Heart left ventricle (tissue), 16 donors: ENCODE data around the gene GPR85. TPM values are rescaled to one million over a fixed set of nuclear protein-coding genes. Genes with fewer than 3 reads are reported as not detected.

Source experiments
- ATAC-seq, 4 donors: fragments of 200-7000 bp; cut with Tn5 transposase; one replicate each; pipeline ENCODE4 v1.9.1; 2020 to 2022; ENCODE audit warnings: moderate library complexity in 4 of 4, mild to moderate bottlenecking in 3 of 4, moderate number of reproducible peaks in 1 of 4
- DNase-seq, 5 donors: peaks; one replicate each; pipeline ENCODE4 v3.0.0-alpha.2; 2020
- H3K27ac ChIP-seq, 12 donors: fragments of 200-600 bp; sonication (generic) in 4 of 12; one replicate each; pipeline versions ENCODE4 v1.5.0 to v1.8.0; 2016 to 2022; ENCODE audit warnings: mild to moderate bottlenecking in 2 of 12
- H3K27me3 ChIP-seq, 9 donors: fragments of 200-600 bp; sonication (generic) in 2 of 9; one replicate each; pipeline versions ENCODE4 v1.5.1 to v1.8.0; 2016 to 2022; ENCODE audit warnings: mild to moderate bottlenecking in 3 of 9
- H3K36me3 ChIP-seq, 9 donors: fragments of 200-600 bp; sonication (generic) in 2 of 9; one replicate each; pipeline versions ENCODE4 v1.5.0 to v1.8.0; 2018 to 2022; ENCODE audit warnings: mild to moderate bottlenecking in 2 of 9
- H3K4me1 ChIP-seq, 12 donors: fragments of 200-600 bp; sonication (generic) in 4 of 12; one replicate each; pipeline versions ENCODE4 v1.5.0 to v1.8.0; 2016 to 2022; ENCODE audit warnings: mild to moderate bottlenecking in 3 of 12
- H3K4me3 ChIP-seq, 12 donors: fragments of 200-600 bp; sonication (generic) in 4 of 12; one replicate each; pipeline versions ENCODE4 v1.5.0 to v1.8.0; 2017 to 2022; ENCODE audit warnings: mild to moderate bottlenecking in 9 of 12, moderate library complexity in 4 of 12
- H3K9me3 ChIP-seq, 12 donors: fragments of 200-600 bp; sonication (generic) in 4 of 12; one replicate each; pipeline versions ENCODE4 v1.5.0 to v1.8.0; 2016 to 2022; ENCODE audit warnings: mild to moderate bottlenecking in 1 of 12
- CTCF ChIP-seq, 12 donors: fragments of 200-600 bp; sonication (generic) in 4 of 12; IDR thresholded peaks; one replicate each; pipeline versions ENCODE4 v1.5.0 to v1.8.0; 2018 to 2022; ENCODE audit warnings: antibody characterized with exemption in 12 of 12, mild to moderate bottlenecking in 5 of 12
- POLR2A ChIP-seq, 2 donors: fragments of 450-650 bp; IDR thresholded peaks; one replicate each; pipeline ENCODE4 v1.6.1; 2017; ENCODE audit warnings: antibody characterized with exemption in 2 of 2, mild to moderate bottlenecking in 2 of 2, moderate library complexity in 2 of 2
- WGBS, 4 donors: extraction: QIAGEN DNeasy Blood & Tissue Kit in 2 of 4; methylation state at CpG; one replicate each; pipeline versions ENCODE4 v1.1.5 to v1.1.7; 2013 to 2018; 5-methylcytosine and 5-hydroxymethylcytosine counted together
- intact Hi-C, 10 donors: fragments of 100-400 bp; cut with DNase I; formaldehyde crosslinking; loops; one replicate each; pipeline versions ENCODE4 v1.11.1 to v1.14.2; 2022
- polyA plus RNA-seq, 2 donors: library from polyadenylated mRNA; stranded (reverse); fragments of 200-250 nt; gene quantifications; one replicate each; pipeline ENCODE4 v1.2.3, GENCODE V29; 2013
- total RNA-seq, 9 donors: library from RNA; depleted of rRNA in 2 of 9; stranded (reverse); fragments of >200 nt in 2 of 9; fragmentation: NEBNext Ultra II Directional in 3 of 9; extraction: Animal tissue kit (Norgen Biotek cat#: 25700) in 3 of 9; gene quantifications; one replicate each; pipeline versions ENCODE4 v1.1.0 to v1.2.4, GENCODE V29; 2016 to 2023
- donor health status: ischemic (EF 13 %, LVEDD 7.1; RV severe dilation, severe dysfunction).
- donor health status: healthy with polysubstance abuse.
- donor health status: DM: no; HTN: yes; CAD: no.
- donor health status: DM: no; HTN: no; CAD: no.
- donor health status: ischemic (EF 25% LVEDD 6.9; RV normal size, moderate dysfunction).
- donor health status: ischemic (EF 25% LVEDD 5.7; RV mildly dilated, moderate dysfunction).
- donor health status: healthy.
- donor health status: DM: yes; HTN: yes; CAD: no.
- donor health status: ischemic (EF 35%, LVEDD 5.7; RV mildly dilated, moderate dysfunction).
- donor health status: nonischemic (EF 11% LVEDD 7.7; RV severe dilation, severe dysfunction).
- donor health status: DM: yes; HTN: yes; CAD: no.
- donor health status: PGD.
- donor health status: ischemic (EF 29% LVEDD 5.4; RV normal size, mild dysfunction).
- donor health status: nonischemic (EF 23%, LVEDD 6.1; RV moderate dilation, normal function).

Gene GPR85
- total and polyA plus RNA-seq, 11 donors, result 0.16 to 4.5 (median 1.1) TPM; not detected in 1

- 54 to 68% (median 62%) methylated on average over 2 of the region's 2 CpGs for WGBS, 4 donors
- intact Hi-C loops, result no loop called here
- H3K27me3 ChIP-seq, result no peaks in the 10 kb centered on the region
- TF ChIP-seq CTCF (IDR thresholded peaks at IDR 0.05) (no peak), POLR2A (IDR thresholded peaks at IDR 0.05) (no peak)
- no peak for ATAC-seq
- no peaks in the 10 kb centered on the region for H3K36me3 ChIP-seq
- no peaks in the 10 kb centered on the region for H3K9me3 ChIP-seq
- no peaks in the 10 kb centered on the region for H3K4me1 ChIP-seq
- H3K4me3 ChIP-seq, result no peak overlapping the region
- no peak for DNase-seq
- no peak overlapping the region for H3K27ac ChIP-seq
These were observed 39.1 kb upstream of the GPR85 start for GRCh38 chr7:113125728-113126127.

GRCh38 chr7:113122744-113123143 lies 36.1 kb upstream of the GPR85 start:
- Histone ChIP-seq H3K27ac (no peak overlapping the region), H3K4me1 (peaks cover 0 to 6% (median 3%) of the 10 kb centered on the region in 12 donors), H3K9me3 (no peaks in the 10 kb centered on the region), H3K36me3 (no peaks in the 10 kb centered on the region), H3K27me3 (no peaks in the 10 kb centered on the region), H3K4me3 (no peak overlapping the region)
- no peak for ATAC-seq
- TF ChIP-seq CTCF (IDR thresholded peaks at IDR 0.05) (no peak), POLR2A (IDR thresholded peaks at IDR 0.05) (no peak)
- DNase-seq, result no peak
- intact Hi-C loops, result no loop called here

- 53 to 72% (median 69%) methylated on average over 1 of the region's 1 CpG for WGBS, 4 donors
- H3K9me3 ChIP-seq, result no peaks in the 10 kb centered on the region
- no peak overlapping the region for H3K27ac ChIP-seq
- no peak for ATAC-seq
- H3K4me1 ChIP-seq, result peaks cover 0 to 21% (median 7%) of the 10 kb centered on the region in 12 donors
- no peak for TF ChIP-seq CTCF (IDR thresholded peaks at IDR 0.05)
- TF ChIP-seq POLR2A (IDR thresholded peaks at IDR 0.05), result no peak
- no peak for DNase-seq
- H3K36me3 ChIP-seq, result peaks cover 0 to 11% (median 0%) of the 10 kb centered on the region in 9 donors
- H3K4me3 ChIP-seq, result no peak overlapping the region
- H3K27me3 ChIP-seq, result no peaks in the 10 kb centered on the region
- intact Hi-C loops, result no loop called here
These were observed 34.0 kb upstream of the GPR85 start for GRCh38 chr7:113120647-113121046.

- intact Hi-C loops, result loop anchor here in 8 of 10 donors (5.0 to 10.0 kb wide), 7 partner anchors 175 to 672 kb away; a partner anchor contains a TSS
- DNase-seq, result no peak
- WGBS, 4 donors, result 86 to 91% (median 90%) methylated on average over 6 of the region's 6 CpGs
- TF ChIP-seq CTCF (IDR thresholded peaks at IDR 0.05), result no peak
- no peak for TF ChIP-seq POLR2A (IDR thresholded peaks at IDR 0.05)
- no peak overlapping the region for H3K4me3 ChIP-seq
- H3K36me3 ChIP-seq, result peaks cover 0 to 15% (median 0%) of the 10 kb centered on the region in 9 donors
- no peaks in the 10 kb centered on the region for H3K9me3 ChIP-seq
- no peaks in the 10 kb centered on the region for H3K27me3 ChIP-seq
- H3K27ac ChIP-seq, result no peak overlapping the region
- no peak for ATAC-seq
- peaks cover 0 to 29% (median 9%) of the 10 kb centered on the region in 12 donors for H3K4me1 ChIP-seq
These were observed 32.8 kb upstream of the GPR85 start for GRCh38 chr7:113119429-113119828.
